ENCODE data around the gene ARNT2. TPM values are rescaled to one million over a fixed set of nuclear protein-coding genes. Genes with fewer than 3 reads are reported as not detected.

Gene ARNT2
- total RNA-seq, 1 donor from 2014 or later = 72.4 TPM

- no peak overlapping the region for H3K27ac Mint-ChIP-seq (ENCODE audit: unreplicated experiment)
- TF ChIP-seq, protein P1, sequence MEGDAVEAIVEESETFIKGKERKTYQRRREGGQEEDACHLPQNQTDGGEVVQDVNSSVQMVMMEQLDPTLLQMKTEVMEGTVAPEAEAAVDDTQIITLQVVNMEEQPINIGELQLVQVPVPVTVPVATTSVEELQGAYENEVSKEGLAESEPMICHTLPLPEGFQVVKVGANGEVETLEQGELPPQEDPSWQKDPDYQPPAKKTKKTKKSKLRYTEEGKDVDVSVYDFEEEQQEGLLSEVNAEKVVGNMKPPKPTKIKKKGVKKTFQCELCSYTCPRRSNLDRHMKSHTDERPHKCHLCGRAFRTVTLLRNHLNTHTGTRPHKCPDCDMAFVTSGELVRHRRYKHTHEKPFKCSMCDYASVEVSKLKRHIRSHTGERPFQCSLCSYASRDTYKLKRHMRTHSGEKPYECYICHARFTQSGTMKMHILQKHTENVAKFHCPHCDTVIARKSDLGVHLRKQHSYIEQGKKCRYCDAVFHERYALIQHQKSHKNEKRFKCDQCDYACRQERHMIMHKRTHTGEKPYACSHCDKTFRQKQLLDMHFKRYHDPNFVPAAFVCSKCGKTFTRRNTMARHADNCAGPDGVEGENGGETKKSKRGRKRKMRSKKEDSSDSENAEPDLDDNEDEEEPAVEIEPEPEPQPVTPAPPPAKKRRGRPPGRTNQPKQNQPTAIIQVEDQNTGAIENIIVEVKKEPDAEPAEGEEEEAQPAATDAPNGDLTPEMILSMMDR (IDR thresholded peaks at IDR 0.05) = peak; percentile 40
- peaks cover 77% of the 10 kb centered on the region for H3K36me3 Mint-ChIP-seq (ENCODE audit: unreplicated experiment)
- H3K4me3 Mint-ChIP-seq (ENCODE audit: unreplicated experiment) = no peak overlapping the region
- H3K4me1 Mint-ChIP-seq (ENCODE audit: unreplicated experiment) = peaks cover 48% of the 10 kb centered on the region
- peaks cover 4% of the 10 kb centered on the region for H3K9me3 Mint-ChIP-seq (ENCODE audit: unreplicated experiment)
- no peaks in the 10 kb centered on the region for H3K27me3 Mint-ChIP-seq (ENCODE audit: unreplicated experiment)
- no peak for DNase-seq (ENCODE audit: extremely low spot score, unreplicated experiment)
Measured at GRCh38 chr15:80475572-80475971, 71.4 kb downstream of the ARNT2 start.

DNA sequence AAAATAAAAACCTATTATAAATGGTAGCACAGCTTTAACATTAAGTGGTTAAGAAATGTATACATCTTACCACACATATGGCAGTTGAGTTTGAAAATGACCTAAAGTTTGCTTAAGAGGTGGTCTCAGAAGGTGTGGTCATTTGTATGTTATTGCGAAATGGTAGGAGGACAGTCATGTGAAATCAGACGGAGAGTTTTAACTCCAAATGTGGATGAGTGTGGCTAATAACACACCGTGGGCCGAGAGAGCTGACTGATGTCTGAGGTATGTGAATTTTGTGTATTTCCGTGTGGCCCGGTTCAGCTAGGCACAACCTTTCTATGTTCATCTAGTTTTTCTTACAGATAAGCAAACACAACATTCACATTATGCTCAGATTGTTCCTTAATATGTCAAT lies 71.9 kb downstream of the ARNT2 start:
- Mint-ChIP-seq H3K4me3 (ENCODE audit: unreplicated experiment) (no peak overlapping the region), H3K9me3 (ENCODE audit: unreplicated experiment) (peaks cover 4% of the 10 kb centered on the region), H3K4me1 (ENCODE audit: unreplicated experiment) (peaks cover 53% of the 10 kb centered on the region), H3K36me3 (ENCODE audit: unreplicated experiment) (peaks cover 73% of the 10 kb centered on the region), H3K27ac (ENCODE audit: unreplicated experiment) (no peak overlapping the region), H3K27me3 (ENCODE audit: unreplicated experiment) (no peaks in the 10 kb centered on the region)
- DNase-seq (ENCODE audit: extremely low spot score, unreplicated experiment) = no peak
- TF ChIP-seq, protein P1 (IDR thresholded peaks at IDR 0.05) = no peak

DNA sequence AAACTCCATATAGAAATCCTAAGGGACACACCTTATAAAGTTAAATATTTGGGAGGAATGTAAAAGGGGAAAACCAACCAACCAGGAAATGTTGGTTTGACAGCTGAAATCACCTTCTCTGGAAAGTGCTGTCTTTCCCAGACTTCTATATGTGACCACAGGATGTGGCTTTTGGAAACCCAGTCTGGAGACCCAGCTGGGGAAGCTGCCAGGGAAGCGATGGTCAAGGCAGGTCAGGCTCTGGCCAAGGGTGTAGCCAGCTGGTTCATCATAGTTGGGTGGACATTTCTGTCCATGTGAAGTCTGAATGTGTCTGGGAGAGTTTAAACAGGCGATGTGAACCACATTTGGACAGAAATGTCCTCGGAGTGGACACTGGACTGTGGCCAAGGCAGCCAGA lies 73.9 kb downstream of the ARNT2 start:
- H3K27me3 Mint-ChIP-seq (ENCODE audit: unreplicated experiment) = no peaks in the 10 kb centered on the region
- H3K4me3 Mint-ChIP-seq (ENCODE audit: unreplicated experiment) = no peak overlapping the region
- peak overlapping the region; percentile 83 for H3K27ac Mint-ChIP-seq (ENCODE audit: unreplicated experiment)
- no peak for DNase-seq (ENCODE audit: extremely low spot score, unreplicated experiment)
- TF ChIP-seq, protein P1 (IDR thresholded peaks at IDR 0.05) = no peak
- H3K4me1 Mint-ChIP-seq (ENCODE audit: unreplicated experiment) = peaks cover 69% of the 10 kb centered on the region
- H3K36me3 Mint-ChIP-seq (ENCODE audit: unreplicated experiment) = peaks cover 61% of the 10 kb centered on the region
- H3K9me3 Mint-ChIP-seq (ENCODE audit: unreplicated experiment) = peaks cover 4% of the 10 kb centered on the region

- TF ChIP-seq, protein P1 (IDR thresholded peaks at IDR 0.05) = no peak
- Mint-ChIP-seq H3K27ac (ENCODE audit: unreplicated experiment) (peak overlapping the region; percentile 83), H3K4me3 (ENCODE audit: unreplicated experiment) (no peak overlapping the region), H3K4me1 (ENCODE audit: unreplicated experiment) (peaks cover 69% of the 10 kb centered on the region), H3K9me3 (ENCODE audit: unreplicated experiment) (peaks cover 4% of the 10 kb centered on the region), H3K27me3 (ENCODE audit: unreplicated experiment) (no peaks in the 10 kb centered on the region), H3K36me3 (ENCODE audit: unreplicated experiment) (peaks cover 51% of the 10 kb centered on the region)
- no peak for DNase-seq (ENCODE audit: extremely low spot score, unreplicated experiment)
Measured at GRCh38 chr15:80479191-80479590, 75.0 kb downstream of the ARNT2 start.

DNA sequence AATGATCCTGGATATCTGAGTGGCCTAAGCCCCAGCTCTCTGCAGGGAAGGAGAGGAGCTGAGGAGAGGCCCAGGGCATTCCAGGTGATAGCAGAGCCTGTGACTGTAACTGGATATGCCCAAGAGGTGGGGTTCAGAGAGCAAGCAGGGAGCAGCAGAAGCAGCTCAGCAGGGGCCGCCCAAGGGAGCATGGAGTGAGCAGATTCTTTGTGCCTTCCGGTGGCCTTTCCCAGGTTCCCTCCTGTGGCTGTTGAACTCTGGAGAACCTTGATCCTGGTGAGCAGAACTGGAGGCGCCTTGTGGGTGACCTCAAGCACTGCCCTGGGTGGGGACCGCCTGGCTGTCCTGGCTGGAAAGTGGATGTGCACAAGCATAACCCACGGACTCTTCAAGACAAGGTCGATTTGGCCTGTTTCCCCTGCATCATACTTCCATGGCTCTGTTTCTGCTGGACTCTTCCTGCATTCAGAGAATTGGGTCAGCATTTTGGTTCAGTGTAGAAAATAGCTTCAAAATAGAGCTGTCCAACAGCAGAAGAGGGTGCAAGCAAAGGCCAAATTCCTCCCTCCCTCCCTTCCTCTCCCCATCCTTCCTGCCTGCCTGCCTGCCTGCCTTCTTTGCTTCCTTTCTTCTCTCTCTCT lies 76.1 kb downstream of the ARNT2 start:
- no peaks in the 10 kb centered on the region for H3K27me3 Mint-ChIP-seq (ENCODE audit: unreplicated experiment)
- peak overlapping the region; percentile 83 for H3K27ac Mint-ChIP-seq (ENCODE audit: unreplicated experiment)
- TF ChIP-seq, protein P1 (IDR thresholded peaks at IDR 0.05) = no peak
- peak overlapping the region; percentile 44 for H3K4me3 Mint-ChIP-seq (ENCODE audit: unreplicated experiment)
- H3K36me3 Mint-ChIP-seq (ENCODE audit: unreplicated experiment) = peaks cover 44% of the 10 kb centered on the region
- H3K9me3 Mint-ChIP-seq (ENCODE audit: unreplicated experiment) = peaks cover 4% of the 10 kb centered on the region
- DNase-seq (ENCODE audit: extremely low spot score, unreplicated experiment) = no peak
- peaks cover 76% of the 10 kb centered on the region for H3K4me1 Mint-ChIP-seq (ENCODE audit: unreplicated experiment)
